PC-9 (cell line): ENCODE data around the gene DERL2. TPM values are rescaled to one million over a fixed set of nuclear protein-coding genes. Genes with fewer than 3 reads are reported as not detected.

Experiments
- BruUV-seq: library from RNA; stranded (reverse); fragments of 400-500 nt; replicated peaks from 2 replicates; lab custom pipeline; 2021; lab: Mats Ljungman, UMichigan
- CTCF ChIA-PET: fragments of 300-600 bp; sonication (Branson Sonifier 250); formaldehyde crosslinking; loops from one replicate; lab custom pipeline; 2022; ENCODE audit warnings: antibody characterized with exemption; lab: Charles Lee
- POLR2A ChIA-PET: fragments of 300-600 bp; sonication (Branson Sonifier 250); formaldehyde crosslinking; loops from one replicate; lab custom pipeline; 2022; ENCODE audit warnings: antibody characterized with exemption; ENCODE audit not compliant: unreplicated experiment; lab: Charles Lee
- DNase-seq, 2 experiments: peaks; one replicate each; pipeline versions ENCODE4 v3.0.0 to v3.0.0-alpha.2; 2015 to 2022; ENCODE audit warnings: mixed read lengths in 1 of 2
- H2AFZ ChIP-seq: fragments of 200-600 bp; sonication (generic); 2 replicates; pipeline ENCODE4 v1.8.1; 2017; ENCODE audit warnings: antibody characterized with exemption
- H3F3A ChIP-seq: fragments of 200-600 bp; sonication (generic); 2 replicates; pipeline ENCODE4 v1.8.1; 2017; ENCODE audit warnings: antibody characterized with exemption, mild to moderate bottlenecking, low read depth; ENCODE audit not compliant: insufficient read depth
- H3K27ac ChIP-seq: fragments of 200-600 bp; sonication (generic); 2 replicates; pipeline ENCODE4 v1.6.1; 2016; ENCODE audit warnings: mixed run types
- H3K27me3 ChIP-seq: fragments of 200-600 bp; sonication (generic); 2 replicates; pipeline ENCODE4 v1.6.1; 2016; ENCODE audit warnings: low read depth, mixed run types; ENCODE audit not compliant: insufficient read depth
- H3K36me3 ChIP-seq: fragments of 200-600 bp; sonication (generic); 2 replicates; pipeline ENCODE4 v1.6.1; 2016; ENCODE audit warnings: low read depth, mixed run types
- H3K4me1 ChIP-seq: fragments of 200-600 bp; sonication (generic); replicated peaks from 2 replicates; pipeline ENCODE4 v1.6.1; 2016; ENCODE audit warnings: mixed run types; ENCODE audit not compliant: insufficient read depth
- H3K4me2 ChIP-seq: fragments of 200-600 bp; sonication (generic); 2 replicates; pipeline ENCODE4 v1.6.1; 2017; ENCODE audit warnings: mixed run types
- H3K4me3 ChIP-seq: fragments of 200-600 bp; sonication (generic); 2 replicates; pipeline ENCODE4 v1.6.1; 2016; ENCODE audit warnings: mixed run types
- H3K79me2 ChIP-seq: fragments of 200-600 bp; sonication (generic); 2 replicates; pipeline ENCODE4 v1.6.1; 2017; ENCODE audit warnings: low read depth, mixed run types
- H3K9me2 ChIP-seq: fragments of 200-600 bp; sonication (generic); 2 replicates; pipeline ENCODE4 v1.8.1; 2017; ENCODE audit warnings: mild to moderate bottlenecking; ENCODE audit not compliant: insufficient read depth
- H3K9me3 ChIP-seq: fragments of 200-600 bp; sonication (generic); 2 replicates; pipeline ENCODE4 v1.8.1; 2016; ENCODE audit warnings: low read depth; ENCODE audit not compliant: insufficient read depth
- H4K20me1 ChIP-seq: fragments of 200-600 bp; sonication (generic); 2 replicates; pipeline ENCODE4 v1.8.1; 2017; ENCODE audit not compliant: insufficient read depth
- EZH2 ChIP-seq: fragments of 200-600 bp; sonication (generic); IDR thresholded peaks from 2 replicates; pipeline ENCODE4 v1.8.0; 2017; ENCODE audit warnings: antibody characterized with exemption, low read depth
- intact Hi-C: fragments of 100-400 bp; cut with micrococcal nuclease; formaldehyde crosslinking; loops from one replicate; pipeline ENCODE4 v1.10.0; 2022; ENCODE audit not compliant: unreplicated experiment
- total RNA-seq: library from RNA; stranded (reverse); gene quantifications from 2 replicates; pipeline ENCODE4 v1.2.3, GENCODE V29; 2021
- TF ChIP-seq, protein P1 (sequence below): fragments of 200-600 bp; sonication (generic); conservative IDR thresholded peaks from 2 replicates; pipeline ENCODE4 v1.6.1; 2017; ENCODE audit warnings: mixed run types, antibody characterized with exemption, mild to moderate bottlenecking, moderate library complexity

DERL2 gene
- total RNA-seq, 1 experiment from 2014 or later, result 71.1 TPM

DNA sequence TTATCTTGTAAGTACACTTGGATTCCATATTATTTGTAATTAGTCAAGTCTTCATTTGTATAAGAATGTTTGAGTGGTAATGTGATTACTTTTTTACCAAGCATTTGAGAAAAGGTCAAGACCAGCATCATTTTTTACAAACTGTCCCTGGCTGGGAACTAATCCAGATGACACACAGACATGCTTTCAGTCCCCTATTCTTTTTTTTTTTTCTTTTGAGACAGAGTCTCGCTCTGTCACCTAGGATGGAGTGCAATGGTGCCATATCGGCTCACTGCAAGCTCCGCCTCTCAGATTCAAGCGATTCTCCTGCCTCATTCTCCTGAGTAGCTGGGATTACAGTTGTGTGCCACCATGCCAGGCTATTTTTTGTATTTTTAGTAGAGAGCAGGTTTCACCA lies 4.5 kb downstream of the DERL2 start:
- ChIA-PET POLR2A (no interaction called here), CTCF (no interaction called here)
- peaks cover 47% of the 10 kb centered on the region for H3K36me3 ChIP-seq
- no peak overlapping the region for H3K27ac ChIP-seq
- no peak overlapping the region for H3K4me3 ChIP-seq
- no peaks in the 10 kb centered on the region for H3K27me3 ChIP-seq
- H3K79me2 ChIP-seq, result peaks cover 31% of the 10 kb centered on the region
- H3K4me2 ChIP-seq, result no peak overlapping the region
- TF ChIP-seq, protein P1, sequence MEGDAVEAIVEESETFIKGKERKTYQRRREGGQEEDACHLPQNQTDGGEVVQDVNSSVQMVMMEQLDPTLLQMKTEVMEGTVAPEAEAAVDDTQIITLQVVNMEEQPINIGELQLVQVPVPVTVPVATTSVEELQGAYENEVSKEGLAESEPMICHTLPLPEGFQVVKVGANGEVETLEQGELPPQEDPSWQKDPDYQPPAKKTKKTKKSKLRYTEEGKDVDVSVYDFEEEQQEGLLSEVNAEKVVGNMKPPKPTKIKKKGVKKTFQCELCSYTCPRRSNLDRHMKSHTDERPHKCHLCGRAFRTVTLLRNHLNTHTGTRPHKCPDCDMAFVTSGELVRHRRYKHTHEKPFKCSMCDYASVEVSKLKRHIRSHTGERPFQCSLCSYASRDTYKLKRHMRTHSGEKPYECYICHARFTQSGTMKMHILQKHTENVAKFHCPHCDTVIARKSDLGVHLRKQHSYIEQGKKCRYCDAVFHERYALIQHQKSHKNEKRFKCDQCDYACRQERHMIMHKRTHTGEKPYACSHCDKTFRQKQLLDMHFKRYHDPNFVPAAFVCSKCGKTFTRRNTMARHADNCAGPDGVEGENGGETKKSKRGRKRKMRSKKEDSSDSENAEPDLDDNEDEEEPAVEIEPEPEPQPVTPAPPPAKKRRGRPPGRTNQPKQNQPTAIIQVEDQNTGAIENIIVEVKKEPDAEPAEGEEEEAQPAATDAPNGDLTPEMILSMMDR, result no peak
- BruUV-seq, result no TSS peak
- peaks cover 7% of the 10 kb centered on the region; the same call in 1 of the 2 replicates for H3K4me1 ChIP-seq
- DNase-seq, result no peak
- no peaks in the 10 kb centered on the region for H3K9me3 ChIP-seq
- no peak overlapping the region for H2AFZ ChIP-seq
- peaks cover 13% of the 10 kb centered on the region; the same call in 1 of the 2 replicates for H4K20me1 ChIP-seq
- intact Hi-C loops, result no loop called here
- H3F3A ChIP-seq, result peaks cover 11% of the 10 kb centered on the region; the same call in 1 of the 2 replicates
- no peaks in the 10 kb centered on the region for H3K9me2 ChIP-seq

DNA sequence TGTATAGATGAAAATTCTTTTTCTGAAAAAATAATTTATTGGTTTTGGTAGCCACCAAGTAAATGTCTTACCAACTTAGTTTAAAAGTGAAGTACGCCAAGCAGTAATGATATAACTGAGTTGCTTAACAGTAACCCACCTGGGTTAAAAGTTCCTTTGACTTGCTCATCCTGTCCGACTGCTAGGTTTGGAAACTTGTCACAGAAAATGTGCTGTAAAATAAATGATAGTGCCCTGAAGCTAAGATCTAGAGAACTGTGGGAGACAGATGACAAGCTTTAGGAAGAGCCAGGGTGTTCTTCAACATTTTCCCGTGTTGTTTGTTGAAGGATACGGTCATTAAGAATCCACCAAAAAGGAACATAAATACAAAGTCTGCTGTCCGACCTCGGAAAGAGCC lies 5.0 kb downstream of the DERL2 start:
- no peaks in the 10 kb centered on the region for H3K9me3 ChIP-seq
- H3K4me3 ChIP-seq, result no peak overlapping the region
- TF ChIP-seq, protein P1, result no peak
- no peak for TF ChIP-seq EZH2
- no peak overlapping the region for H3K4me2 ChIP-seq
- ChIA-PET POLR2A (no interaction called here), CTCF (interaction anchor here (0.6 kb wide), 1 partner anchor 1272 kb away, joined by 3 read pairs; no protein-coding TSS in a partner anchor)
- intact Hi-C loops, result no loop called here
- H4K20me1 ChIP-seq, result peaks cover 15% of the 10 kb centered on the region; the same call in 1 of the 2 replicates
- H3K79me2 ChIP-seq, result peaks cover 31% of the 10 kb centered on the region
- H3F3A ChIP-seq, result peaks cover 10% of the 10 kb centered on the region; the same call in 1 of the 2 replicates
- no peak for DNase-seq
- peaks cover 7% of the 10 kb centered on the region; the same call in 1 of the 2 replicates for H3K4me1 ChIP-seq
- no peak overlapping the region for H3K27ac ChIP-seq
- H3K36me3 ChIP-seq, result peaks cover 52% of the 10 kb centered on the region
- no peaks in the 10 kb centered on the region for H3K27me3 ChIP-seq
- H3K9me2 ChIP-seq, result no peaks in the 10 kb centered on the region
- no TSS peak for BruUV-seq
- no peak overlapping the region for H2AFZ ChIP-seq

DNA sequence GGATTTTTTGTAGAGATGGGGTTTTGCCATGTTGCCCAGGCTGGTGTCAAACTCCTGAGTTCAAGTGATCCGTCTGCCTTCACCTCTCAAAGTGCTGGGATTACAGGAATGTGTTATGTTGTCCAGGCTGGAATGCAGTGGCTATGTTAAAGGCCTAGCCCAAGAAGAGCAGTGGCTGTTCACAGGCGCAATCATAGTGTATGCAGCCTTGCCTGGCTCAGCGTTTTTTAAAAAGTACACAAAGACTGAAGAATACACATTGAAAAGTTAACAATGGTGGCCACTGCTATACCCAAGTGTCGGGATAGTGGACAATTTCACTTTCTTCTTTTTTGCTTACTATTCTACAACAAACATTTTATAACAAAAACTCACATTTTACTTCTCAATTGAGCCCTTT lies 7.0 kb downstream of the DERL2 start:
- Histone ChIP-seq H3K27me3 (no peaks in the 10 kb centered on the region), H3F3A (peaks cover 9% of the 10 kb centered on the region; the same call in 1 of the 2 replicates), H3K4me3 (no peak overlapping the region), H3K36me3 (peaks cover 63% of the 10 kb centered on the region), H3K27ac (no peak overlapping the region), H3K4me2 (no peak overlapping the region), H2AFZ (no peak overlapping the region), H4K20me1 (peaks cover 15% of the 10 kb centered on the region; the same call in 1 of the 2 replicates), H3K9me2 (no peaks in the 10 kb centered on the region), H3K79me2 (peaks cover 11% of the 10 kb centered on the region), H3K4me1 (no peaks in the 10 kb centered on the region), H3K9me3 (no peaks in the 10 kb centered on the region)
- ChIA-PET POLR2A (no interaction called here), CTCF (no interaction called here)
- no TSS peak for BruUV-seq
- DNase-seq, result no peak
- intact Hi-C loops, result no loop called here
- TF ChIP-seq EZH2, result no peak
- TF ChIP-seq, protein P1, result no peak
